Esophagus (tissue), 2 donors: ENCODE results near the gene RBP7. TPM values are rescaled to one million over a fixed set of nuclear protein-coding genes. Genes with fewer than 3 reads are reported as not detected.

Source experiments
- H3K27ac ChIP-seq, 2 donors: one replicate each; pipeline ENCODE4 v1.5.1; 2013; ENCODE audit warnings: low read depth in 2 of 2, mild to moderate bottlenecking in 2 of 2, inconsistent platforms in 1 of 2, low read length in 1 of 2, moderate library complexity in 1 of 2
- H3K27me3 ChIP-seq, 2 donors: one replicate each; pipeline ENCODE4 v1.6.1; 2013; ENCODE audit warnings: low read length in 2 of 2, control low read depth in 1 of 2, mild to moderate bottlenecking in 1 of 2; ENCODE audit not compliant: insufficient read depth in 2 of 2, control insufficient read depth in 1 of 2
- H3K36me3 ChIP-seq, 2 donors: one replicate each; pipeline ENCODE4 v1.6.1; 2013; ENCODE audit warnings: low read length in 1 of 2; ENCODE audit not compliant: control insufficient read depth in 2 of 2, insufficient read depth in 2 of 2
- H3K4me1 ChIP-seq, 2 donors: one replicate each; pipeline ENCODE4 v1.6.1; 2013; ENCODE audit warnings: low read length in 1 of 2; ENCODE audit not compliant: control insufficient read depth in 2 of 2, insufficient read depth in 2 of 2
- H3K4me3 ChIP-seq, 2 donors: one replicate each; pipeline ENCODE4 v1.5.1; 2013; ENCODE audit warnings: low read length in 2 of 2, mild to moderate bottlenecking in 2 of 2, low read depth in 1 of 2, moderate library complexity in 1 of 2
- H3K9me3 ChIP-seq, 2 donors: one replicate each; pipeline ENCODE4 v1.6.1; 2013; ENCODE audit warnings: mild to moderate bottlenecking in 2 of 2, low read depth in 1 of 2, low read length in 1 of 2, moderate library complexity in 1 of 2; ENCODE audit not compliant: control insufficient read depth in 2 of 2, insufficient read depth in 1 of 2
- WGBS, 2 donors: extraction: QIAGEN DNeasy Blood & Tissue Kit; methylation state at CpG; one replicate each; pipeline ENCODE4 v1.1.7; 2013; 5-methylcytosine and 5-hydroxymethylcytosine counted together
- polyA plus RNA-seq, 2 donors: library from polyadenylated mRNA; stranded (reverse); fragments of 200-250 nt; gene quantifications; one replicate each; pipeline ENCODE4 v1.2.3, GENCODE V29; 2013
- donor health status: healthy with polysubstance abuse.
- donor health status: Bipolar disorder and iron deficiency.

RBP7 gene
- 10 to 100 TPM; 47.6 to 66.9 TPM for polyA plus RNA-seq

GRCh38 chr1:9996624-9997582, at the start of gene RBP7:
Gene RBP7, plus strand, starts transcription at chr1:9997228. Its CDS starts 31 bp downstream, at chr1:9997259.
- Histone ChIP-seq H3K9me3 (no peaks in the 10 kb centered on the region), H3K4me1 (no peaks in the 10 kb centered on the region), H3K27ac (no peak within 1 kb of the TSS), H3K36me3 (no peaks in the 10 kb centered on the region), H3K4me3 (peak within 1 kb of the TSS; percentile 56 to 60), H3K27me3 (peaks cover 0 to 2% of the 10 kb centered on the region in 2 donors)
- WGBS, 2 donors, result 6 to 19% methylated on average over 22 to 71 of the region's 71 CpGs

- no peaks in the 10 kb centered on the region for H3K36me3 ChIP-seq
- H3K27ac ChIP-seq, result no peak overlapping the region
- H3K4me3 ChIP-seq, result no peak overlapping the region
- 90 to 91% methylated on average over 8 of the region's 8 CpGs for WGBS, 2 donors
- H3K9me3 ChIP-seq, result no peaks in the 10 kb centered on the region
- no peaks in the 10 kb centered on the region for H3K4me1 ChIP-seq
- H3K27me3 ChIP-seq, result no peaks in the 10 kb centered on the region
Observed at GRCh38 chr1:9957726-9958125, 39.3 kb upstream of the RBP7 start.

GRCh38 chr1:9960011-9960410, 37.0 kb upstream of the RBP7 start:
- WGBS, 2 donors, result 82 to 85% methylated on average over 4 of the region's 4 CpGs
- no peaks in the 10 kb centered on the region for H3K4me1 ChIP-seq
- no peak overlapping the region for H3K27ac ChIP-seq
- no peaks in the 10 kb centered on the region for H3K9me3 ChIP-seq
- no peaks in the 10 kb centered on the region for H3K36me3 ChIP-seq
- H3K27me3 ChIP-seq, result no peaks in the 10 kb centered on the region
- no peak overlapping the region for H3K4me3 ChIP-seq

GRCh38 chr1:9960706-9961562, 36.1 kb upstream of the RBP7 start:
- Histone ChIP-seq H3K9me3 (no peaks in the 10 kb centered on the region), H3K4me3 (no peak overlapping the region), H3K4me1 (no peaks in the 10 kb centered on the region), H3K36me3 (no peaks in the 10 kb centered on the region), H3K27me3 (no peaks in the 10 kb centered on the region), H3K27ac (no peak overlapping the region)
- 81 to 82% methylated on average over 12 of the region's 12 CpGs for WGBS, 2 donors

- Histone ChIP-seq H3K36me3 (peaks cover 0 to 7% of the 10 kb centered on the region in 2 donors), H3K4me3 (no peak overlapping the region), H3K4me1 (no peaks in the 10 kb centered on the region), H3K9me3 (no peaks in the 10 kb centered on the region), H3K27me3 (no peaks in the 10 kb centered on the region), H3K27ac (no peak overlapping the region)
- 78 to 86% methylated on average over 5 of the region's 5 CpGs for WGBS, 2 donors
Observed at GRCh38 chr1:9984253-9984652, 12.8 kb upstream of the RBP7 start.

GRCh38 chr1:9985001-9985400, 12.0 kb upstream of the RBP7 start:
- Histone ChIP-seq H3K4me3 (no peak overlapping the region), H3K9me3 (no peaks in the 10 kb centered on the region), H3K4me1 (no peaks in the 10 kb centered on the region), H3K27ac (no peak overlapping the region), H3K27me3 (no peaks in the 10 kb centered on the region), H3K36me3 (peaks cover 0 to 7% of the 10 kb centered on the region in 2 donors)
- WGBS, 2 donors, result 44 to 47% methylated on average over 6 of the region's 6 CpGs

- H3K36me3 ChIP-seq, result no peaks in the 10 kb centered on the region
- 84 to 87% methylated on average over 5 of the region's 5 CpGs for WGBS, 2 donors
- H3K27ac ChIP-seq, result no peak overlapping the region
- H3K4me3 ChIP-seq, result no peak overlapping the region
- no peaks in the 10 kb centered on the region for H3K27me3 ChIP-seq
- no peaks in the 10 kb centered on the region for H3K9me3 ChIP-seq
- H3K4me1 ChIP-seq, result no peaks in the 10 kb centered on the region
Observed at GRCh38 chr1:9989773-9990172, 7.3 kb upstream of the RBP7 start.

- Histone ChIP-seq H3K36me3 (no peaks in the 10 kb centered on the region), H3K27ac (no peak overlapping the region)
- 47 to 48% methylated on average over 2 of the region's 2 CpGs for whole genome bisulfite sequencing, 2 donors
Observed at GRCh38 chr1:9990944-9991343, 6.1 kb upstream of the RBP7 start.

GRCh38 chr1:9992910-9993309, 4.1 kb upstream of the RBP7 start:
- Histone ChIP-seq H3K27ac (no peak overlapping the region), H3K36me3 (no peaks in the 10 kb centered on the region), H3K4me1 (no peaks in the 10 kb centered on the region), H3K4me3 (no peak overlapping the region), H3K9me3 (no peaks in the 10 kb centered on the region), H3K27me3 (peaks cover 0 to 2% of the 10 kb centered on the region in 2 donors)
- WGBS, 2 donors, result 74 to 81% methylated on average over 5 of the region's 5 CpGs

More at GRCh38 chr1:9990944-9991343, 6.1 kb upstream of the RBP7 start:
- H3K9me3 ChIP-seq, result no peaks in the 10 kb centered on the region
- H3K4me1 ChIP-seq, result no peaks in the 10 kb centered on the region
- H3K27me3 ChIP-seq, result no peaks in the 10 kb centered on the region
- H3K4me3 ChIP-seq, result no peak overlapping the region
